Aortic smooth muscle cell (primary cell): ENCODE data around the gene RBP5. TPM values are rescaled to one million over a fixed set of nuclear protein-coding genes. Genes with fewer than 3 reads are reported as not detected.

Experiments
- total RNA-seq: library from RNA; depleted of rRNA; stranded (reverse); fragments of >200 nt; gene quantifications from 2 replicates; pipeline ENCODE4 v1.2.3, GENCODE V29; 2014

The RBP5 gene, protein sequence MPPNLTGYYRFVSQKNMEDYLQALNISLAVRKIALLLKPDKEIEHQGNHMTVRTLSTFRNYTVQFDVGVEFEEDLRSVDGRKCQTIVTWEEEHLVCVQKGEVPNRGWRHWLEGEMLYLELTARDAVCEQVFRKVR
- total RNA-seq, result 0.19 TPM in 1 of 2 replicates, not detected in the other

DNA sequence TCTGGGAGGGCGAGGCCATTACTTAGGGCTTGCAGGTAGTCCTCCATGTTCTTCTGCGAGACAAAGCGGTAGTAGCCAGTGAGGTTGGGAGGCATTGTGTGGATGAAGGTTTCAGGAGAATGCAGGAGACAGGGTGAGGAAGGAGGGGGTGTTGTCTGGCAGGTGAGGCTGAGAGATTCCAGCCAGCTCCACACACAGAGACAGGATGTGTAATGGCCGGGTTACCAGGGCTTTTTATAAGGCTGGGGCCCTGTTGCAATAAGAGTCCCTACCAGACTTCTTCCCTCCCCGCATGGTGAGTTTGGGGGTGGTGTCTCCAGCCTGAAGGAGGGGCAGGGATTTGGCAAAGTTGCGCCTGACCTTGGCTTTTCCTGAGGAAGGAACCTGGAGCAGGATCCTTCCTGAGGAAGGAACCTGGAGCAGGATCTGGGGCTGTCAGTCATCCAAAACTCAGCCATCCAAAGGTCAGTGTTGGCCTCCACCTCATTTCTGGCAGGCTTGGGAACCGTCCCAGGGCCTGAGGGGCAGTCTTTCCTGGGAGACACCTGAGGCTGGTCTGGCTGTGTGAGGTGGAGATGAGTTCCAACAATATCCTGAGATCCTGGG lies at the start of gene RBP5:
RBP5 (minus strand) TSS at position 209 of the 606 bp plus-strand sequence; CDS start at position 95, 114 bp downstream.

GRCh38 chr12:7129872-7130691 lies 1.4 kb upstream of the RBP5 start, which contains the start of gene CLSTN3:
CLSTN3 (plus strand) TSS chr12:7130371; CDS start chr12:7130649, 278 bp downstream.

GRCh38 chr12:7108796-7109571 lies 19.7 kb downstream of the RBP5 start, which contains the start of gene C1RL:
C1RL (minus strand) TSS chr12:7109214; CDS start chr12:7109180, 34 bp downstream.

DNA sequence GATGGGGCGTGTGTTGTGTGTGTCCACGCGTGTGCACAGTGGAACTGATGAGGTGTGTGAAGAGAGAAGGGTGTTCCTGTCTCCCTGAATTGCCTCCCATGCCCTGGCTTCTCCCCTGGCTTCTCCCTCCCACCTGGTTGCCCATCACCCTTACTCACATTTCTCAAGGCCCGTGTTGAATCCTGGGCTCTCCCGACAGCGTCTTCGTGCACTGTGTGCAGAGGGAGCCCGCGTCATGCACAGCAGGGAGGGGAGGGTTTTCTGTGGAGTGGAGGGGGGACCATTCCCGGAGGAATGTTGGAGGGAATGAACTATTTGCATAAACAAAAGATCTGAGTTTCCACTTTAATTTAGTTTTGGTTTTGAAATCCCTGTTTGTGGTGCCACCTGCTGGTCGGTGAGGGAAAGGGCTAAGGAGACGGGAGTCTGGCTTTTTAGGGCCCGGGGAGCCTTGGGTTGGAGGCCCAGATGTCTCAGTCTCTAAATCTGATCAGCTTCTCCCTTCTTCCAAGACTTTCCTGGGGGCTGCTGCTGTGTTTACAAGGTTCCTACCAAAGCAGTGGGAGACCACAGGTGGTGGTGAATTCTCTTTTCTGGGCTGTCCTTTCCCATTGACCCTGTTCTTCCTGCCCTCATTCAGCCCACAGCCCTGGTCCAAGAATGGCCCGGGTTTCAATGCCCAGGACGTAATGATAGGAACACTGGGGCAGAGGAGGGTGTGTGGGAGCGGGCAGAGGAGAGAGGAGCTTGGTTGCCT lies 36.3 kb downstream of the RBP5 start, which contains the start of gene C1R:
C1R (minus strand) TSS at position 217 of the 757 bp plus-strand sequence; CDS start at position 160, 57 bp downstream.

Other genes starting within 250 kb of the RBP5 start
- gene LRRC23, start 224.1 kb downstream of the RBP5 start, total RNA-seq, result 12.4 and 12.7 TPM in 2 replicates
- 16.2 and 19.3 TPM in 2 replicates for gene ENO2, start 214.3 kb downstream of the RBP5 start, total RNA-seq
- 6.7 and 23.0 TPM in 2 replicates for gene ATN1, start 200.9 kb downstream of the RBP5 start, total RNA-seq
- gene RNU7-1, start 185.1 kb downstream of the RBP5 start, total RNA-seq, result not detected in 2 replicates
- gene C12orf57, start 184.9 kb downstream of the RBP5 start, total RNA-seq, result 114 and 150 TPM in 2 replicates
- gene PTPN6, start 177.5 kb downstream of the RBP5 start, total RNA-seq, result not detected in 2 replicates
- 103 and 125 TPM in 2 replicates for gene PHB2, start 158.2 kb downstream of the RBP5 start, total RNA-seq
- gene EMG1, start 158.0 kb downstream of the RBP5 start, total RNA-seq, result 26.3 and 35.9 TPM in 2 replicates
- gene LPCAT3, start 110.4 kb downstream of the RBP5 start, total RNA-seq, result 7.3 and 13.2 TPM in 2 replicates
- gene C1S, start 68.2 kb downstream of the RBP5 start, total RNA-seq, result 215 and 232 TPM in 2 replicates
- 69.8 and 146 TPM in 2 replicates for gene C1R, start 36.4 kb downstream of the RBP5 start, total RNA-seq
- gene C1RL, start 19.7 kb downstream of the RBP5 start, total RNA-seq, result 24.4 and 38.4 TPM in 2 replicates
- 7.0 and 7.9 TPM in 2 replicates for gene CLSTN3, start 1.5 kb upstream of the RBP5 start, total RNA-seq
- 18.0 and 21.4 TPM in 2 replicates for gene PEX5, start 60.8 kb upstream of the RBP5 start, total RNA-seq
- gene ACSM4, start 175.2 kb upstream of the RBP5 start, total RNA-seq, result not detected in 2 replicates